ENCODE results near the gene SLC26A6.

SLC26A6 gene

DNA sequence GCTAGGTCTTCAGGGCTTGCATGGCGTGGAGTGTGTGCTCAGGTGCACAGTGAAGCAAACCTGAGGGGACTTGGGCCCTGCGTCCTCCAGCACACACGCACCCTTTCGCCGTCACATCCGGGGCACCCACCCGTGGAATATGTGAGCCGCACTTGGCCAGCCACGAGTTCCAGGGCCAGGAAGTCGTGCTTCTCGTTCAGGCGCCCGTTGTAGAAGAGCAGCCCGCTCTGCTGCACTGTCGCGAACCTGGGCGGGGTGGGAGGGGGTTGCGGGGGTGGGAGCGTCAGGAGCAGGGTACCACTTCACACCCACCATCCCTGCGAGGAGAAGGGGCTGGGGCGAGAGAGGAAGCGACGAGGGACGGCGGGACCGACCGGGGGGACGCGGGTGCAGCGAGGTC, 20.3 kb upstream of the SLC26A6 start:
- H3K9ac ChIP-seq (ENCODE audit: low read length): no peak overlapping the region
- H3K36me3 ChIP-seq (ENCODE audit: control insufficient read depth, insufficient read depth, low read length): no peaks in the 10 kb centered on the region
- peak overlapping the region; percentile 35 for H3K4me3 ChIP-seq (ENCODE audit: low read length)
- H3K4me1 ChIP-seq (ENCODE audit: control insufficient read depth, insufficient read depth, low read length): no peaks in the 10 kb centered on the region
- H3K27ac ChIP-seq (ENCODE audit: low read depth, low read length): no peak overlapping the region
- peaks cover 3% of the 10 kb centered on the region for H3K27me3 ChIP-seq (ENCODE audit: control insufficient read depth, insufficient read depth, low read length)

- Histone ChIP-seq H3K4me3 (ENCODE audit: low read length) (no peak overlapping the region), H3K27ac (ENCODE audit: low read depth, low read length) (no peak overlapping the region), H3K36me3 (ENCODE audit: control insufficient read depth, insufficient read depth, low read length) (no peaks in the 10 kb centered on the region), H3K9ac (ENCODE audit: low read length) (no peak overlapping the region), H3K4me1 (ENCODE audit: control insufficient read depth, insufficient read depth, low read length) (no peaks in the 10 kb centered on the region), H3K27me3 (ENCODE audit: control insufficient read depth, insufficient read depth, low read length) (peaks cover 3% of the 10 kb centered on the region)
These were observed 19.8 kb upstream of the SLC26A6 start for GRCh38 chr3:48655063-48655462.

GRCh38 chr3:48652923-48653715, 17.9 kb upstream of the SLC26A6 start:
- Histone ChIP-seq H3K36me3 (ENCODE audit: control insufficient read depth, insufficient read depth, low read length) (no peaks in the 10 kb centered on the region), H3K4me3 (ENCODE audit: low read length) (no peak overlapping the region), H3K27ac (ENCODE audit: low read depth, low read length) (no peak overlapping the region), H3K9ac (ENCODE audit: low read length) (no peak overlapping the region), H3K27me3 (ENCODE audit: control insufficient read depth, insufficient read depth, low read length) (peaks cover 3% of the 10 kb centered on the region), H3K4me1 (ENCODE audit: control insufficient read depth, insufficient read depth, low read length) (no peaks in the 10 kb centered on the region)

- peaks cover 3% of the 10 kb centered on the region for H3K27me3 ChIP-seq (ENCODE audit: control insufficient read depth, insufficient read depth, low read length)
- no peak overlapping the region for H3K27ac ChIP-seq (ENCODE audit: low read depth, low read length)
- no peak overlapping the region for H3K9ac ChIP-seq (ENCODE audit: low read length)
- H3K36me3 ChIP-seq (ENCODE audit: control insufficient read depth, insufficient read depth, low read length): no peaks in the 10 kb centered on the region
- no peak overlapping the region for H3K4me3 ChIP-seq (ENCODE audit: low read length)
- no peaks in the 10 kb centered on the region for H3K4me1 ChIP-seq (ENCODE audit: control insufficient read depth, insufficient read depth, low read length)
These were observed 16.5 kb upstream of the SLC26A6 start for GRCh38 chr3:48651771-48652170.

- H3K9ac ChIP-seq (ENCODE audit: low read length): no peak overlapping the region
- H3K36me3 ChIP-seq (ENCODE audit: control insufficient read depth, insufficient read depth, low read length): no peaks in the 10 kb centered on the region
- H3K4me3 ChIP-seq (ENCODE audit: low read length): no peak overlapping the region
These were observed 15.5 kb upstream of the SLC26A6 start for GRCh38 chr3:48650723-48651122.

GRCh38 chr3:48648188-48648850, 13.1 kb upstream of the SLC26A6 start:
- Histone ChIP-seq H3K27me3 (ENCODE audit: control insufficient read depth, insufficient read depth, low read length) (no peaks in the 10 kb centered on the region), H3K36me3 (ENCODE audit: control insufficient read depth, insufficient read depth, low read length) (no peaks in the 10 kb centered on the region), H3K9ac (ENCODE audit: low read length) (no peak overlapping the region), H3K4me3 (ENCODE audit: low read length) (no peak overlapping the region), H3K27ac (ENCODE audit: low read depth, low read length) (no peak overlapping the region), H3K4me1 (ENCODE audit: control insufficient read depth, insufficient read depth, low read length) (no peaks in the 10 kb centered on the region)

More at GRCh38 chr3:48650723-48651122, 15.5 kb upstream of the SLC26A6 start:
- Histone ChIP-seq H3K27ac (ENCODE audit: low read depth, low read length) (no peak overlapping the region), H3K27me3 (ENCODE audit: control insufficient read depth, insufficient read depth, low read length) (peaks cover 3% of the 10 kb centered on the region), H3K4me1 (ENCODE audit: control insufficient read depth, insufficient read depth, low read length) (no peaks in the 10 kb centered on the region)

DNA sequence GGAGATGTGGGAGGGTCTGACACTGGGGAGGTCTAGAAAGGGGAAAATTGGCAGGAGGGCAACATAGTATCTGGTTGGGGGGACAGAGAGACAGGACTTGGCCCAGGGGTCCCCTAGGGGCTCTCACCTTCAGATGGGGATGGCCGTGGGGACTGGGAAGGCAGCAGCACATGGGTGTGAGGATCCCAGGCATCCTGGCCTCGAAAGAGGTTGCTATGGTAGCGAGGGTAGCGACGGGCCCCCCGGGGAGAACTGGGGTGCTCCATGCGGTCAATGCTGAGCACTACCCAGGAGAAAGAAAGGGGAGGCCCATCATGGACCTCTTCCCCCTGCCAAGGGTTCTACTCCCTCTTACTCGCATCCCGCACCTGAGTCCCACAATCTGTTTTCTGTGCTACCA, 12.5 kb upstream of the SLC26A6 start:
- no peak overlapping the region for H3K9ac ChIP-seq (ENCODE audit: low read length)
- no peaks in the 10 kb centered on the region for H3K4me1 ChIP-seq (ENCODE audit: control insufficient read depth, insufficient read depth, low read length)
- no peaks in the 10 kb centered on the region for H3K27me3 ChIP-seq (ENCODE audit: control insufficient read depth, insufficient read depth, low read length)
- no peaks in the 10 kb centered on the region for H3K36me3 ChIP-seq (ENCODE audit: control insufficient read depth, insufficient read depth, low read length)
- H3K27ac ChIP-seq (ENCODE audit: low read depth, low read length): no peak overlapping the region
- no peak overlapping the region for H3K4me3 ChIP-seq (ENCODE audit: low read length)

- Histone ChIP-seq H3K9ac (ENCODE audit: low read length) (no peak overlapping the region), H3K27ac (ENCODE audit: low read depth, low read length) (no peak overlapping the region), H3K4me3 (ENCODE audit: low read length) (no peak overlapping the region), H3K27me3 (ENCODE audit: control insufficient read depth, insufficient read depth, low read length) (no peaks in the 10 kb centered on the region), H3K36me3 (ENCODE audit: control insufficient read depth, insufficient read depth, low read length) (no peaks in the 10 kb centered on the region), H3K4me1 (ENCODE audit: control insufficient read depth, insufficient read depth, low read length) (no peaks in the 10 kb centered on the region)
These were observed 9.9 kb upstream of the SLC26A6 start for GRCh38 chr3:48644898-48645760.

- H3K4me1 ChIP-seq (ENCODE audit: control insufficient read depth, insufficient read depth, low read length): no peaks in the 10 kb centered on the region
- H3K4me3 ChIP-seq (ENCODE audit: low read length): no peak overlapping the region
- no peak overlapping the region for H3K27ac ChIP-seq (ENCODE audit: low read depth, low read length)
- H3K36me3 ChIP-seq (ENCODE audit: control insufficient read depth, insufficient read depth, low read length): no peaks in the 10 kb centered on the region
- no peaks in the 10 kb centered on the region for H3K27me3 ChIP-seq (ENCODE audit: control insufficient read depth, insufficient read depth, low read length)
- no peak overlapping the region for H3K9ac ChIP-seq (ENCODE audit: low read length)
These were observed 7.3 kb upstream of the SLC26A6 start for GRCh38 chr3:48642605-48643004.

- Histone ChIP-seq H3K36me3 (ENCODE audit: control insufficient read depth, insufficient read depth, low read length) (no peaks in the 10 kb centered on the region), H3K4me1 (ENCODE audit: control insufficient read depth, insufficient read depth, low read length) (no peaks in the 10 kb centered on the region), H3K27ac (ENCODE audit: low read depth, low read length) (no peak overlapping the region), H3K4me3 (ENCODE audit: low read length) (no peak overlapping the region), H3K27me3 (ENCODE audit: control insufficient read depth, insufficient read depth, low read length) (no peaks in the 10 kb centered on the region), H3K9ac (ENCODE audit: low read length) (no peak overlapping the region)
These were observed 6.1 kb upstream of the SLC26A6 start for GRCh38 chr3:48641396-48641795.

GRCh38 chr3:48639944-48640606, 4.8 kb upstream of the SLC26A6 start:
- H3K27me3 ChIP-seq (ENCODE audit: control insufficient read depth, insufficient read depth, low read length): no peaks in the 10 kb centered on the region
- no peaks in the 10 kb centered on the region for H3K4me1 ChIP-seq (ENCODE audit: control insufficient read depth, insufficient read depth, low read length)
- no peak overlapping the region for H3K27ac ChIP-seq (ENCODE audit: low read depth, low read length)
- H3K36me3 ChIP-seq (ENCODE audit: control insufficient read depth, insufficient read depth, low read length): no peaks in the 10 kb centered on the region
- H3K4me3 ChIP-seq (ENCODE audit: low read length): no peak overlapping the region
- H3K9ac ChIP-seq (ENCODE audit: low read length): no peak overlapping the region

DNA sequence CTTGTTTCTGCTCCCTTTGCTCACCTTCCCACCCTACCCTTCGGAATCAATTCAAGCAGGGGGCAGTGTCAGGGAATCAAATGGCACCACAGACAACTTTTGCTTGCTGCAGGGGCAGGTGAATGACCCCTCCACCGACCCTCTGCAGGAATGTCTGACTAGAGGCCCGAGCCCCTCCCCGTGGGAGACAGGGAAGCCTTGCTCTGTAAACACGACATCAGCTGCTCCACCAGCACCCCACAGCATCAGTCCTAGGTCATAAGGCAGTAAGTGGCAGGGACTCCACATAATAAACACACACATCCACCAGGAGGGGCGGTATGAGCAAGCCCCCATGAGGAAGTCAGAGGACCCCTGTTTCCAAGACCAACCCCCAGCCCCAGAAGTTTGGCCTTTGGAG, 2.0 kb upstream of the SLC26A6 start:
- Histone ChIP-seq H3K27me3 (ENCODE audit: control insufficient read depth, insufficient read depth, low read length) (no peaks in the 10 kb centered on the region), H3K27ac (ENCODE audit: low read depth, low read length) (no peak overlapping the region), H3K4me3 (ENCODE audit: low read length) (no peak overlapping the region), H3K36me3 (ENCODE audit: control insufficient read depth, insufficient read depth, low read length) (peaks cover 1% of the 10 kb centered on the region), H3K4me1 (ENCODE audit: control insufficient read depth, insufficient read depth, low read length) (no peaks in the 10 kb centered on the region), H3K9ac (ENCODE audit: low read length) (no peak overlapping the region)
